Retina (tissue), 1 donor: ENCODE results near the gene PCF11.
A peak's percentile ranks its signal among the peaks of the same experiment; 100 is the strongest.
"Not testable (repeated sequence)": the region's sequence is repeated elsewhere in the genome, so short reads cannot be mapped to it uniquely, and the experiment has no call there.

Source experiments
- DNase-seq: peaks from one replicate; pipeline ENCODE4 v3.0.0-alpha.2; 2016

PCF11 gene

GRCh38 chr11:83192606-83193245 lies 35.8 kb downstream of the PCF11 start:
- no peak for DNase-seq

- DNase-seq, result peak; percentile 98
Observed at GRCh38 chr11:83193315-83194280, 36.7 kb downstream of the PCF11 start, which contains the start of gene ANKRD42. Gene ANKRD42 (plus strand): TSS chr11:83193712. CDS start chr11:83194671, 959 bp downstream.

GRCh38 chr11:83194281-83195142 lies 37.6 kb downstream of the PCF11 start:
- no peak for DNase-seq

GRCh38 chr11:83195143-83195466 lies 38.2 kb downstream of the PCF11 start:
- no peak for DNase-seq

GRCh38 chr11:83195649-83196048 lies 38.7 kb downstream of the PCF11 start:
- DNase-seq, result no peak

GRCh38 chr11:83200035-83200434 lies 43.1 kb downstream of the PCF11 start:
- DNase-seq, result no peak

- DNase-seq, result no peak
Observed at GRCh38 chr11:83205608-83206185, 48.8 kb downstream of the PCF11 start.

- DNase-seq, result no peak
Observed at GRCh38 chr11:83206221-83206620, 49.3 kb downstream of the PCF11 start.

GRCh38 chr11:83206771-83207382 lies 49.9 kb downstream of the PCF11 start:
- DNase-seq, result not testable (repeated sequence)

- DNase-seq, result no peak
Observed at GRCh38 chr11:83219095-83219494, 62.2 kb downstream of the PCF11 start.

- DNase-seq, result no peak
Observed at GRCh38 chr11:83220260-83220659, 63.3 kb downstream of the PCF11 start.

GRCh38 chr11:83221694-83222093 lies 64.8 kb downstream of the PCF11 start:
- no peak for DNase-seq

GRCh38 chr11:83222499-83222898 lies 65.6 kb downstream of the PCF11 start:
- no peak for DNase-seq

GRCh38 chr11:83223457-83223856 lies 66.5 kb downstream of the PCF11 start:
- no peak for DNase-seq

- no peak for DNase-seq
Observed at GRCh38 chr11:83235825-83236224, 78.9 kb downstream of the PCF11 start.
